ENCODE data around the gene ENKUR. TPM values are rescaled to one million over a fixed set of nuclear protein-coding genes. Genes with fewer than 3 reads are reported as not detected.

ENKUR gene
- total RNA-seq, 1 experiment from 2014 or later = 0.17 TPM

DNA sequence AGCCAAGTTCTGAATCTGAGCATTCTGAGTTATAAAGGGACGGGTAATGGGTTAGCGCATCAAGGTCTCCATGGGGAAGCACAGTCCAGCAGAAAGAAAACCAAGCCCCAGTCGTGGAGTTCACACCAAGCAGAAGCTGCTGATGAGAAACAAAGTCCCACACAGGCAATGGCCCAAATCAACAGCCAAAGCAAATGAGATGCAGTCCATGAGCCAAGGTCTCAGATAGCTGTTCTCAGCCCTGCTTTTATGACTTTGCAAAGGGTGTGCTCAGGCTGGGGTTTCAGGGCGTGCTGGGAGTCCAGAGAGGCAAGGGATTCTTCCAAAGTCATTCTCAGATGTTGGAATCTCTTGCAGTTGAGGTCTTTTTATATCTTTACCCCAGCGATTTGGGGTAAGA, 32.5 kb upstream of the ENKUR start:
- ChIA-PET POLR2A (ENCODE audit: low non-redundant PET) (no interaction called here), CTCF (no interaction called here)
- no TSS peak for BruUV-seq (replicated peaks)
- no peak for DNase-seq (ENCODE audit: low spot score)
- intact Hi-C loops (cut with micrococcal nuclease; ENCODE audit: unreplicated experiment) = no loop called here
- no peaks in the 10 kb centered on the region for H3K9me3 ChIP-seq (ENCODE audit: low read depth, low read length, poor library complexity, severe bottlenecking)
- H3K27me3 ChIP-seq (replicated peaks; ENCODE audit: insufficient read depth, low read depth, low read length, poor library complexity) = no peaks in the 10 kb centered on the region
- H3K27ac ChIP-seq (ENCODE audit: low read depth, low read length, poor library complexity, severe bottlenecking) = no peak overlapping the region
- H3K4me3 ChIP-seq (ENCODE audit: low read depth, low read length, poor library complexity, severe bottlenecking) = no peak overlapping the region
- no peak for TF ChIP-seq EZH2 (IDR thresholded peaks at IDR 0.05; ENCODE audit: borderline replicate concordance, low read depth, low read length, poor library complexity, severe bottlenecking)
- no peak for TF ChIP-seq CTCF (conservative IDR thresholded peaks at IDR 0.05; ENCODE audit: low read depth, low read length)
- no peaks in the 10 kb centered on the region for H3K4me1 ChIP-seq (ENCODE audit: insufficient read depth, low read length, poor library complexity, severe bottlenecking)
- H3K36me3 ChIP-seq (ENCODE audit: insufficient read depth, low read length, poor library complexity, severe bottlenecking) = no peaks in the 10 kb centered on the region

DNA sequence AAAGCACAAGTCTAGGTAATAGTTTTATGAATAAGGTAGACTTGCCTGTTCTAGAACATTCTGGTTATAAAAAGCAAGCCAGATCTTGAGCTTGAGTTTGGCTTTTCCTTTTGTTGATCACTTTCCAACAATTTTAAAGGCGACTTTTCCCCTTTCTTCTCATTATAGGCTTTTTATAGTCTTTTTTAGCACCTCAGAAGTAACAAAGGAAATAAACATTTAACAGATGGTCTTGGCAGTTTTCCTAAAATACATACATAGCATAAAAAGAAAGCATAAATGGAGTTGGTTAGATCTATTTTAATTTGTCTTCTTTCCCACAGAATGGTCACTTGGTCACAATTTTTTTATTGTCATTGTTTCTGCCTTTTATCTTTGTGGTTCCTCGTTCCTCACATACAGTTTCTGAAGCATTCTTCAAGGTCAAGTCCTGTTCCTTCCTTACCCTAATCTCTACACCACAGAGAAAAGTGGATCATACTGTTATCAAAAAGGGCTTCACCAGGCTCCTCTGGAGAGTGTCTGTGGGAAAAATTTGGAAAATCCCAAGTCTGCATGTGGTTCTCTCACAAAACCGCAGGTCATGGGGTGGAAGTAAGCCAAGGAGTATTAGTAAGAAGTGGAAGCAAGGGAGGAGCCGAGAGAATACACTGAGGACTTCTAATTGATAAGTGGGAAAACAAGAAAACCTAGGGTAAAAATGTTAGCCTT, 31.8 kb upstream of the ENKUR start:
- H3K9me3 ChIP-seq (ENCODE audit: low read depth, low read length, poor library complexity, severe bottlenecking) = no peaks in the 10 kb centered on the region
- no TSS peak for BruUV-seq (replicated peaks)
- DNase-seq (ENCODE audit: low spot score) = no peak
- CTCF ChIA-PET = no interaction called here
- H3K27me3 ChIP-seq (replicated peaks; ENCODE audit: insufficient read depth, low read depth, low read length, poor library complexity) = no peaks in the 10 kb centered on the region
- H3K4me3 ChIP-seq (ENCODE audit: low read depth, low read length, poor library complexity, severe bottlenecking) = no peak overlapping the region
- TF ChIP-seq CTCF (conservative IDR thresholded peaks at IDR 0.05; ENCODE audit: low read depth, low read length) (no peak), EZH2 (IDR thresholded peaks at IDR 0.05; ENCODE audit: borderline replicate concordance, low read depth, low read length, poor library complexity, severe bottlenecking) (no peak)
- H3K4me1 ChIP-seq (ENCODE audit: insufficient read depth, low read length, poor library complexity, severe bottlenecking) = no peaks in the 10 kb centered on the region
- H3K27ac ChIP-seq (ENCODE audit: low read depth, low read length, poor library complexity, severe bottlenecking) = no peak overlapping the region
- POLR2A ChIA-PET (ENCODE audit: low non-redundant PET) = no interaction called here
- intact Hi-C loops (cut with micrococcal nuclease; ENCODE audit: unreplicated experiment) = no loop called here
- no peaks in the 10 kb centered on the region for H3K36me3 ChIP-seq (ENCODE audit: insufficient read depth, low read length, poor library complexity, severe bottlenecking)

- intact Hi-C loops (cut with micrococcal nuclease; ENCODE audit: unreplicated experiment) = no loop called here
- DNase-seq (ENCODE audit: low spot score) = no peak
- CTCF ChIA-PET = no interaction called here
- POLR2A ChIA-PET (ENCODE audit: low non-redundant PET) = no interaction called here
- no peak overlapping the region for H3K4me3 ChIP-seq (ENCODE audit: low read depth, low read length, poor library complexity, severe bottlenecking)
- TF ChIP-seq CTCF (conservative IDR thresholded peaks at IDR 0.05; ENCODE audit: low read depth, low read length) = no peak
- no peak for TF ChIP-seq EZH2 (IDR thresholded peaks at IDR 0.05; ENCODE audit: borderline replicate concordance, low read depth, low read length, poor library complexity, severe bottlenecking)
- H3K27me3 ChIP-seq (replicated peaks; ENCODE audit: insufficient read depth, low read depth, low read length, poor library complexity) = no peaks in the 10 kb centered on the region
- no peaks in the 10 kb centered on the region for H3K4me1 ChIP-seq (ENCODE audit: insufficient read depth, low read length, poor library complexity, severe bottlenecking)
- H3K9me3 ChIP-seq (ENCODE audit: low read depth, low read length, poor library complexity, severe bottlenecking) = no peaks in the 10 kb centered on the region
- no TSS peak for BruUV-seq (replicated peaks)
- no peaks in the 10 kb centered on the region for H3K36me3 ChIP-seq (ENCODE audit: insufficient read depth, low read length, poor library complexity, severe bottlenecking)
- no peak overlapping the region for H3K27ac ChIP-seq (ENCODE audit: low read depth, low read length, poor library complexity, severe bottlenecking)
Measured at GRCh38 chr10:25047088-25047487, 31.1 kb upstream of the ENKUR start.

Data from A673 (cell line).